HG03280 (cell line): ENCODE measurements around the gene RSPH6A.
"Not testable (repeated sequence)": the region's sequence is repeated elsewhere in the genome, so short reads cannot be mapped to it uniquely, and the experiment has no call there.

Source experiments
- ATAC-seq: cut with Tn5 transposase; IDR thresholded peaks from one replicate; pipeline ENCODE4 v1.9.1; 2021; ENCODE audit warnings: mild to moderate bottlenecking, moderate library complexity; ENCODE audit not compliant: unreplicated experiment

Gene RSPH6A

DNA sequence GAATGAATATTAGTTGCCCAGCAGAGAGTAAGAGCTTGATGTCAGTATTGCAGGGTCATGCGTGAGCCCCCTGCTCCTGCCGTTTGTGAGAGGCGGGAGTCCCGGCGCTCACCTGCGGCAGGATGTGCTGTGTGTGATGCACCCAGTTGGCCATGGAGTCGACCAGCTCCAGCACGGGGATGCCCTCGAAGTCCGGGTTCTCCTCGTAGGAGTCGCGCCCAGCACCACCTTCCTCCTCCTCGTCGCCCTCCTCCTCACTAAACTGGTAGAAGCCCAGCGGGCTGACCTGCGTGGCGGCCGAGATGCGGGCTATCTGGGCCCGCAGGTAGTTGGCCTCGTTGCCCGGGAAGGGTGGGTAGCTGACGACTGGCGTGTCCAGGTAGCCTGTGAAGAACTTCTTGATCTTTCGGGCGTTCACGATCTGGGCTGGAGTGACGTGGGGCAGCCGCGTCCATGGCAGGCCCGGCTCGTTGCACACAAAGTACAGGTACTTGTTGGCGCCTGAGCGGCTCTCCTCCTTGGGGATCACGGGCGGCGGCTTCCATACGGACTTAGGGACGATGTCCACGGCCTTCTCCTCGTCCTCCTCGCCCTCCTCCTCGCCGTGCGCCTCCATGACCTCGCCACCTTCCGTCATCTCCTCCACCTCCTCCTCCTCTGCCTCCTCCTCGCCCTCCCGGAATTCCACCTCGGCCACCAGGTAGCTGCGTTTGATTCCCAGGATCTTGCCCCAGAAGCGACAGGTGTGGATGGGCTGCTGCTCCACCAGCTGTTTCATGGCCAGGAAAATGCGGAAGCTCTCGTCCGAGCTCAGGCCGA is 10.8 kb downstream of the RSPH6A start:
- ATAC-seq, result no peak

DNA sequence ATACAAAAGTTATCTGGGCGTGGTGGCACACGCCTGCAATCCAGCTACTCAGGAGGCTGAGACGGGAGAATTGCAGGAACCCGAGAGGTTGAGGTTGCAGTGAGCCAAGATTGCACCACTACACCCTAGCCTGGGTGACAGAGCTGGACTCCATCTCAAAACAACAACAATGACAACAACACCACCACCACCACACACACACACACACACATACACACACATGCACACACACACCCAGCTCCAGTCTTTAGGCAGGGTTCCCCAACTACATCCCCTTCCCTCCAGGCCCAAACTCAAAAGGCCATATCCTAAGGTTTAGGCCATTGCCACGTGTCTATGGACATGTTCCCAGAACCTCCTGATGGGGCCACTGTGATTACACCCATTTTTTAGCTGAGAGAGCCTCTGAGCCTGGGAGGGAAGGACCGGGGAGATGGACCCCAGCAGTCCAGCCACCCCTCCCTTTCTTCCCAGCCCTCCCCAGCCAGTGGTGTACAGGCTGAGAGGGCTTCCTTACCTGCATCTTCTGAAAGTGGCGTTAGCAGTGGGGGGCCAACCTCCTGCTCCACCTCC is 13.4 kb downstream of the RSPH6A start:
- ATAC-seq, result no peak

DNA sequence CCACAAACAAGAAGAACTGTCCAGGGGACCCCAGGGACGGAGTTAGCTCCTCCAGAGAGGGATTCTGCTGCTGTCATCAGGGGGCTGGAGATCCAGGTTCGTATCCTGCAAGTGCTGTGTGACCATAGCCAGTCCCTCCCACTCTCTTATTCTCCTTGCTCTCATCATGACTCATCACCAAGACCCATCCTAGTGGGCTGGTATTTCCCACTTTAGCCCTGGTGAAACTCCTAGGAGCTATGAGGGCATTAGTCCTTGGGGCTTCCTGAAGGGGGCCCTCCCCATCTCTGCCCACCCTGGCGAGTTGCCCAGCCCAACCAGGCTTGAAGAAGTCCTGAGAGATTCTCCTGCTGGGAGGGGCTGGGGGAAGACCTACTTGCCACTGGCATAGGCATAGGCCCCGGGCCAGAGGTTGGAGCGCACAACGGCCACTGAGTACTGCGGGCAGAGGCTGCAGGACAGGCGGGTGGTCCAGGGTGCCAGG is 15.0 kb downstream of the RSPH6A start:
- ATAC-seq, result no peak

DNA sequence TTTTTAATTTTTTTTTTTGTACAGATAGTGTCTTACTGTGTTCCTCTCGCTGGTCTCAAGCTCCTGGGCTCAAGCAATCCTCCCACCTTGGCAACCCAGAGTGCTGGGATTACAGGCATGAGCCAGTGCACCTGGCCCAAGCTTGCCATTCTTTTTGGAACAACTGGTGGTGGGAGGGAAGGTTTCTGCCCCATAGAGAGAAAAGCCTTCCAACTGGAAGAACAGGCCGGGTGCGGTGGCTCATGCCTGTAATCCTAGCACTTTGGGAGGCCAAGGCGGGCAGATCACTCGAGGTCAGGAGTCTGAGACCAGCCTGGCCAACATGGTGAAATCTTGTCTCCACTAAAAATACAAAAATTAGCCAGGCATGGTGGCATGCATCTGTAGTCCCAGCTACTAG is 15.6 kb downstream of the RSPH6A start:
- ATAC-seq, result not testable (repeated sequence)

DNA sequence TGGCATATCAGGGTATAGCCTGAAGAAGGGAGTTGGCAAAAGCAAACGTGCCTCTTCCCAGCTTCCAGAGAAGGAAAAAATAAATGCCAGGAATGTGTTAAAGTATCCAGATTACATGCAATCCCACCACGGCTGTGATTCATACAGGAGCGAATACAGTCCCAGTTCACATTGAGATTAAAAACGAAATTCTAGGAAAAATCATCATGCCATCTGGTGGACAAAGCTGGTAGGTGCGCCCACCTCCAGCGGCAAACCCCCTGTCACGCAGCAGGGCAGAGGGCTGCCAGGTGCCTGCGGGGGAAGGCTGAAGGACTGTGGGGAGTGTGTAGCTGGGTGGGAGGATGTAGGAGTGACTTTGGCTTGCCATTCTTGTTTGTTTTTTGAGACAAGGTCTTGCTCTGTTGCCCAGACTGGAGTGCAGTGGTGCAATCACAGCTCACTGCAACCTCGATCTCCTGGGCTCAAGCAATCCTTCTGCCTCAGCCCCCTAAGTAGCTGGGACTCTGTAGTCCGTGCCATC is 16.1 kb downstream of the RSPH6A start:
- ATAC-seq, result no peak

DNA sequence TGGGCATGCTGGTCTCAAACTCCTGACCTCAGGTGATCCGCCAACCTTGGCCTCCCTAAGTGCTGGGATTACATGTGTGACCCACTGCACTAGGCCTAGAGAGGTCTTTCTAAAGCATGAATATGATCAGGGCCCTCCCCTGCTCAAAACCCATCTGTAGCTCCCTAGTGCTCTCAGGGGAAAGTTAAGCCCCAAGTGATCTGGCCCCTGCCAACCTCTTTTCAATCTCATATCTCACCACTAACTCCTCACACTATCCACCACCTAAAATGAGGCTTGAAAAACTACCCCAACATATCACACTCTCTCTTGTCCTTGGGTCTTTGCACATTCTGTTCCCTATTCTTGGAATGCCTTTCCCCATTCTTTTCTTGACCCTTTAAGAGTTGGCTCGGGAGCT is 20.5 kb downstream of the RSPH6A start:
- no peak for ATAC-seq

DNA sequence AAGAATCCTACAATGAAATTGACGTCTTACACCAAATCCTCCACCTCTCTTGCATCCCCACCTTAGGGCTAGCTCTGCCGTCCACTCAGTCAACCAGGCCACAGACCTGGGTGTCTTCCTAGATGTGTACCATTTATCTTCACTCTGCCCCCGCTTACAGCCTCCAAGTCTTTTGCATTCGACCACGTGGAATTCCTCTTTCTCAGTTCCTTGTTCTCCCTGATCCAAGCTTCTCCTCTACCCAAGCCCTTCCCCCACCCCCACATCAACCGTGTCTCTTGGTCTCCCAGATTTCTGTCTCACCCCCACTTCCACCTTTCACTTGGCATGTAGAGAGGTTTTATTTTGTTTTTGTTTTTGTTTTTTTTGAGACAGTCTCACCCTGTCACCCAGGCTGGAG is 21.2 kb downstream of the RSPH6A start:
- no peak for ATAC-seq

- no peak for ATAC-seq
Measured at GRCh38 chr19:45793178-45793564, 21.9 kb downstream of the RSPH6A start.

DNA sequence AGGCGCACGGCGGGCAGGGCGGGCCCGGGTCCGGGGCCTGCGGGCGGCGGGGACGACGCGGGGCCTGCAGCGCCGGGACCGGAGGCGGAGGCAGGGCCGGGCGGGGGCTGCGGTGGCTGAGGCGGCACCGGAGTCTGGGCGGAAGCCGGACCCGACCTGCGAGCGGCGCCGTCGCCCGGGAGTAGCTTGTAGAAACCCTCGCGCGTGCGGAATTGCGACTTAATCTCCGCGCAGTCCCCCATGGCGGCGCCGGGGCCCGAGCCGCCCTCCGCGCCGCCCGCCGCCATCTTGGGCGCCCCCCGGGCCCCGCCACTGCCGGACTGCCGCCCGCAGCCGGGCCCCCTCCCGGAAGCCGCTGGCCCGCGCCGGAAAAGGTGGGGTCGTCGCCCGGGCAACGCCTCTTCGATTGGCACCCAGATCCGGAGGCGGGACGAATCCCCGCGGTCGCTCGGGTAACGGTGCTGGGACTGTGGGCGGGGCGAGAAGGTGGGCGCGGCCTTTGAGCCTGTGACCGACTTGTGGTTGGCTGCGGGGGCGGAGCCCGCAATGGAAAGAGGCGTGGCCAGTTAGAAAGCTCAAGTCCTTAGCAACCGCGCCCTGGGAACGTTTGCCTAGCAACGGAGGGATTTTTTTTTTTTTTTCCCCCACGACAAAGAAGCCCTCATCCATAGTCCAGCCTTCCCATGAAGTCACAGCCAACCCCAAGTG is 22.5 kb downstream of the RSPH6A start, which contains the start of gene DMWD:
Gene DMWD, minus strand, starts transcription at position 376 of the 708 bp plus-strand sequence. Its CDS starts 89 bp downstream, at position 287.
- peak; percentile 92 for ATAC-seq

GRCh38 chr19:45791744-45792469 is 23.2 kb downstream of the RSPH6A start:
- ATAC-seq, result peak; percentile 14

DNA sequence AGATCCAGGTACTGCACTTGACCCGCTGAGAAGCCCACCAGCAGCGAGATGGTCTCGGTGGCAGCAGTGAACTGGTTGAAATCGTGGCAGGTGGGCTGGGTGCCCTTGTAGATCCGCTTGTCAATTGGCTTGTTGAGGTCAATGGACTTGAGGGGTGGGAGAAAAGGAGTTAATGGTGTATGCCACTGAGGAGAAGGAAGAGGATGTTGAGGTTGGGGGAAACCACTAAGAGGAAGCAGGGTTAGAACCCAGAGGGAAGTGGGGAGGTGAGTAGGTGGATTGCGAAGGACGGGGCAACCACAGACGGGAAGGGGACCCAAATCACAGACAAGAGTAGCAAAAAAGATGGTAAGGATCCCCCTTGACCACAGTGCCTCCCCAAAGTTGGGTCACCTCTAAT is 24.2 kb downstream of the RSPH6A start:
- no peak for ATAC-seq

- ATAC-seq, result no peak
Measured at GRCh38 chr19:45789035-45789786, 25.9 kb downstream of the RSPH6A start.

GRCh38 chr19:45786533-45786894 is 28.6 kb downstream of the RSPH6A start:
- ATAC-seq, result no peak

GRCh38 chr19:45785781-45786532 is 29.2 kb downstream of the RSPH6A start:
- ATAC-seq, result no peak

DNA sequence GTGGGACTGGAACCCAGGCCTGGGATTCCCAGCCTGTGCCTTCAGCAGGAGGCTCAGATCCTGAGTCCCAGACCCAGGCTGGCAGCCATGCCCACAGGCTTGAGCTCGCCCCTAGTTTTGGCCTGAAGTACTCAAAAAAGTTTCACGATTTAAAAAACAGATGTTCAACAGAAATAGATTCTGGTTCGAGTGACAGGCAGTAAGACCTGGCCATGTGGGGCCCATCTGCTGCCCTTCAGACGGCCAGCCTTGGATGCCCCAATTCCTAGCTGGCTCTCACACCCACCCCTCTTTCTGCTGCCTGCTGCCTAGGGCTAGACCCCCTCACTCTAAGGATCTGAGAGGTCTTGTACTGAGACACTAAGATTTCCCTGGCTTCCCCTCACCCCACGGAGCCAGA is 30.0 kb downstream of the RSPH6A start:
- no peak for ATAC-seq

- ATAC-seq, result no peak
Measured at GRCh38 chr19:45784096-45784495, 31.0 kb downstream of the RSPH6A start.

GRCh38 chr19:45782820-45783785 is 32.0 kb downstream of the RSPH6A start:
- no peak for ATAC-seq

GRCh38 chr19:45782162-45782691 is 32.9 kb downstream of the RSPH6A start, which contains the start of gene DMPK:
TSS of gene DMPK (minus strand) at chr19:45782490. CDS start at chr19:45782352, 138 bp downstream.
- no peak for ATAC-seq
